GM21529 (cell line): ENCODE results near the gene ARHGEF10L.

ENCODE experiments used
- ATAC-seq: cut with Tn5 transposase; IDR thresholded peaks from one replicate; pipeline ENCODE4 v1.9.1; 2021; ENCODE audit not compliant: unreplicated experiment

The ARHGEF10L gene

GRCh38 chr1:17588048-17588871 is 48.8 kb downstream of the ARHGEF10L start:
- ATAC-seq = no peak

GRCh38 chr1:17591814-17592430 is 52.4 kb downstream of the ARHGEF10L start:
- ATAC-seq = no peak

GRCh38 chr1:17594026-17594425 is 54.5 kb downstream of the ARHGEF10L start:
- ATAC-seq = no peak

- ATAC-seq = no peak
Observed at GRCh38 chr1:17594690-17595601, 55.4 kb downstream of the ARHGEF10L start.

- no peak for ATAC-seq
Observed at GRCh38 chr1:17595602-17595925, 56.1 kb downstream of the ARHGEF10L start.

- ATAC-seq = no peak
Observed at GRCh38 chr1:17596186-17596585, 56.7 kb downstream of the ARHGEF10L start.

- ATAC-seq = no peak
Observed at GRCh38 chr1:17596651-17597509, 57.4 kb downstream of the ARHGEF10L start.

- no peak for ATAC-seq
Observed at GRCh38 chr1:17597651-17598050, 58.2 kb downstream of the ARHGEF10L start.

GRCh38 chr1:17598251-17598650 is 58.8 kb downstream of the ARHGEF10L start:
- ATAC-seq = no peak

GRCh38 chr1:17599291-17599953 is 59.9 kb downstream of the ARHGEF10L start:
- no peak for ATAC-seq

- no peak for ATAC-seq
Observed at GRCh38 chr1:17599954-17600300, 60.4 kb downstream of the ARHGEF10L start.

GRCh38 chr1:17600321-17600720 is 60.8 kb downstream of the ARHGEF10L start:
- no peak for ATAC-seq

- no peak for ATAC-seq
Observed at GRCh38 chr1:17601643-17602382, 62.3 kb downstream of the ARHGEF10L start.

- ATAC-seq = no peak
Observed at GRCh38 chr1:17603091-17603841, 63.8 kb downstream of the ARHGEF10L start.

- ATAC-seq = no peak
Observed at GRCh38 chr1:17605582-17606344, 66.3 kb downstream of the ARHGEF10L start.

GRCh38 chr1:17606826-17607440 is 67.4 kb downstream of the ARHGEF10L start:
- ATAC-seq = no peak
